DOHH2 (cell line): Measurements from ENCODE around the gene KCTD12.

Source experiments
- CTCF ChIP-seq: fragments of 200-600 bp; sonication (generic); IDR thresholded peaks from one replicate; pipeline ENCODE4 v1.5.1; 2014; ENCODE audit warnings: antibody characterized with exemption, mild to moderate bottlenecking, low read depth, low read length; ENCODE audit not compliant: poor library complexity, severe bottlenecking
- EZH2phosphoT487 ChIP-seq: fragments of 200-600 bp; sonication (generic); IDR thresholded peaks from 2 replicates; pipeline ENCODE4 v1.6.1; 2017; ENCODE audit warnings: borderline replicate concordance, mild to moderate bottlenecking, antibody characterized with exemption, low read length, moderate library complexity, mixed read lengths

- TF ChIP-seq CTCF (no peak), EZH2phosphoT487 (no peak; the same call in 1 of the 2 replicates)
These were observed 1.9 kb downstream of the KCTD12 start for GRCh38 chr13:76884186-76884906.
